ENCODE results near the gene DOLPP1. TPM values are rescaled to one million over a fixed set of nuclear protein-coding genes. Genes with fewer than 3 reads are reported as not detected.

DOLPP1 gene
- polyA plus RNA-seq, 3 donors: 5.4 to 6.6 (median 5.9) TPM

- Mint-ChIP-seq H3K36me3 (peaks cover 21 to 31% of the 10 kb centered on the region in 2 donors), H3K4me3 (peak overlapping the region in 1 of 2 donors; percentile 98), H3K4me1 (peaks cover 24% of the 10 kb centered on the region), H3K9me3 (peaks cover 0 to 1% (median 0%) of the 10 kb centered on the region in 7 donors), H3K27me3 (ENCODE audit: low read depth in 3 of 3) (peaks cover 0 to 1% (median 0%) of the 10 kb centered on the region in 3 donors), H3K27ac (no peak overlapping the region)
- no peaks in the 10 kb centered on the region for H3K9me3 ChIP-seq (replicated peaks in 1 of 2; ENCODE audit: control insufficient read depth in 1 of 2, insufficient read depth in 1 of 2, low read length in 2 of 2)
- peaks cover 22 to 26% of the 10 kb centered on the region in 2 donors for H3K4me1 ChIP-seq (ENCODE audit: control insufficient read depth in 1 of 2, insufficient read depth in 2 of 2, low read length in 2 of 2)
- peaks cover 20 to 28% of the 10 kb centered on the region in 2 donors for H3K36me3 ChIP-seq (replicated peaks in 1 of 2; ENCODE audit: control insufficient read depth in 1 of 2, insufficient read depth in 2 of 2, low read length in 2 of 2)
- intact Hi-C loops (cut with micrococcal nuclease): loop anchor here (2.0 to 5.0 kb wide), 2 partner anchors 40 to 43 kb away; partner anchors contain the start of gene DOLPP1 (in 1 of the 2)
- no peaks in the 10 kb centered on the region for H3K27me3 ChIP-seq (ENCODE audit: control insufficient read depth in 2 of 2, insufficient read depth in 2 of 2, low read length in 2 of 2)
- H3K9ac ChIP-seq (ENCODE audit: insufficient read depth, low read length, poor library complexity, severe bottlenecking): no peak overlapping the region
- peak overlapping the region; percentile 99 for H3K4me2 ChIP-seq (replicated peaks; ENCODE audit: extremely low read depth, low read length, poor library complexity, severe bottlenecking)
- peak overlapping the region in 1 of 2 donors; percentile 85 for H3K27ac ChIP-seq (ENCODE audit: low read depth in 1 of 2, low read length in 2 of 2)
- peaks cover 44% of the 10 kb centered on the region for H3K79me2 ChIP-seq (ENCODE audit: insufficient read depth, low read length)
- H2AFZ ChIP-seq (ENCODE audit: insufficient read depth, low read depth, low read length, poor library complexity, severe bottlenecking): no peak overlapping the region
- 87% methylated on average over 6 of the region's 6 CpGs for WGBS (ENCODE audit: insufficient coverage)
- H4K20me1 ChIP-seq (ENCODE audit: insufficient read depth, low read length): peaks cover 16% of the 10 kb centered on the region
- no peak for DNase-seq
- TF ChIP-seq CTCF (IDR thresholded peaks at IDR 0.05): no peak
- H3K4me3 ChIP-seq (replicated peaks in 1 of 3; ENCODE audit: low read depth in 2 of 3, low read length in 3 of 3): peak overlapping the region in 1 of 3 experiments; percentile 99
These were observed 43.2 kb upstream of the DOLPP1 start for GRCh38 chr9:129037767-129038098.

GRCh38 chr9:129038109-129038852 lies 42.6 kb upstream of the DOLPP1 start:
- H3K36me3 ChIP-seq (replicated peaks in 1 of 2; ENCODE audit: control insufficient read depth in 1 of 2, insufficient read depth in 2 of 2, low read length in 2 of 2): peaks cover 20 to 33% of the 10 kb centered on the region in 2 donors
- peaks cover 22 to 26% of the 10 kb centered on the region in 2 donors for H3K4me1 ChIP-seq (ENCODE audit: control insufficient read depth in 1 of 2, insufficient read depth in 2 of 2, low read length in 2 of 2)
- no peak for DNase-seq
- peaks cover 26 to 36% of the 10 kb centered on the region in 2 donors for H3K36me3 Mint-ChIP-seq
- H3K9me3 ChIP-seq (replicated peaks in 1 of 2; ENCODE audit: control insufficient read depth in 1 of 2, insufficient read depth in 1 of 2, low read length in 2 of 2): no peaks in the 10 kb centered on the region
- H4K20me1 ChIP-seq (ENCODE audit: insufficient read depth, low read length): peaks cover 16% of the 10 kb centered on the region
- H3K4me3 Mint-ChIP-seq: no peak overlapping the region
- H3K27me3 ChIP-seq (ENCODE audit: control insufficient read depth in 2 of 2, insufficient read depth in 2 of 2, low read length in 2 of 2): no peaks in the 10 kb centered on the region
- no peak overlapping the region for H2AFZ ChIP-seq (ENCODE audit: insufficient read depth, low read depth, low read length, poor library complexity, severe bottlenecking)
- H3K4me2 ChIP-seq (replicated peaks; ENCODE audit: extremely low read depth, low read length, poor library complexity, severe bottlenecking): peak overlapping the region; percentile 99
- peaks cover 0 to 1% (median 0%) of the 10 kb centered on the region in 7 donors for H3K9me3 Mint-ChIP-seq
- H3K27ac Mint-ChIP-seq: no peak overlapping the region
- 100% methylated on average over 1 of the region's 8 CpGs for WGBS (ENCODE audit: insufficient coverage)
- H3K79me2 ChIP-seq (ENCODE audit: insufficient read depth, low read length): peaks cover 44% of the 10 kb centered on the region
- peak overlapping the region in 1 of 3 experiments; percentile 99 for H3K4me3 ChIP-seq (replicated peaks in 1 of 3; ENCODE audit: low read depth in 2 of 3, low read length in 3 of 3)
- TF ChIP-seq CTCF (IDR thresholded peaks at IDR 0.05): no peak
- H3K27me3 Mint-ChIP-seq (ENCODE audit: low read depth in 3 of 3): peaks cover 0 to 1% (median 0%) of the 10 kb centered on the region in 3 donors
- intact Hi-C loops (cut with micrococcal nuclease): loop anchor here in 1 of 2 donors (5.0 kb wide), 1 partner anchor 39 kb away; no protein-coding TSS in a partner anchor
- peak overlapping the region in 1 of 2 donors; percentile 18 for H3K27ac ChIP-seq (ENCODE audit: low read depth in 1 of 2, low read length in 2 of 2)
- no peak overlapping the region for H3K9ac ChIP-seq (ENCODE audit: insufficient read depth, low read length, poor library complexity, severe bottlenecking)
- peaks cover 24% of the 10 kb centered on the region for H3K4me1 Mint-ChIP-seq
